ENCODE measurements around the gene MATN1.
A peak's percentile ranks its signal among the peaks of the same experiment; 100 is the strongest.
"Not testable (repeated sequence)": the region's sequence is repeated elsewhere in the genome, so short reads cannot be mapped to it uniquely, and the experiment has no call there.

The MATN1 gene

GRCh38 chr1:30695439-30695841 lies 27.9 kb downstream of the MATN1 start:
- no peak for DNase-seq (ENCODE audit: low read depth)

DNA sequence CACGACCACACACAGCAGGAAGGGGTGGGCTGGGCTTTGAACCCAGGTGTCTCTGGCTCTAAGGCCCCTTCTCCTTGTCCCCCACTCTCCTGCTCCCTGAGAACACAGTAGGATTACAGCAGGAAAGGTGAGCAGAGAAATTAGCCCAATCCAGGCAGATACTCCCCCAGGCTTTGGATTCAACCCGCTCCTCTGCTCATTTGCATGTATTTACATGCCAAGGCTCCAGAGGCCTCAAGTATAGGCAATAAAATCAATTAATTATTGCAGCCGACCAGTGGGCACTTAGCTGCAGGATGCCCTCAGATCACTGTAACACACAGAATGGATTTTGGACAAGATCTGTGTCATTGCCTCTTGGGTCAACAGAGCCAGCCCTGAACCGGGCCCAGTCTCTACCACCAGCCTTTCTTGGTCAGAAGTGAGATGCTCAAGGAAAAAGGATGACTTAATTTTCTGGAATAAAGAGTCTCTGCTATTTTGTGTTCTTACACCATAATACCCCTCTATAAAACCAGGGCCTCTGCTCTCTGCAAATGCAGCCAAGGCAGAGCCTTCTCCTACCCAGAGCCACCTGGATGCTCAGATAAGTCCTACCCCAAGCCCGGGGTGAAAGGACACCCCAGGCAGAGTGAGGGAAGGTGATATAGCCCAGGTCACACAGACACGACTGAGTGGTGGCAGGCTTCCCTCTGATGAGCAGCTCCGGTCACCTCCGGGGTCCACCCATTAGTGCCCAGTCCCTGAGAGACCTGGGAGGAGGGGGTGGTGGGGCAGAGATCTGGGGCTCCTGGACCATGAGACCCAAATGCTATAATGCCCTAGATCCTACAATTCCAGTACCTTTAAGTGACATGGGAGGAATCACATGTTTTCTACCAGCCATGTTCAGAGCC lies 28.9 kb downstream of the MATN1 start:
- no peak for DNase-seq (ENCODE audit: low read depth)

DNA sequence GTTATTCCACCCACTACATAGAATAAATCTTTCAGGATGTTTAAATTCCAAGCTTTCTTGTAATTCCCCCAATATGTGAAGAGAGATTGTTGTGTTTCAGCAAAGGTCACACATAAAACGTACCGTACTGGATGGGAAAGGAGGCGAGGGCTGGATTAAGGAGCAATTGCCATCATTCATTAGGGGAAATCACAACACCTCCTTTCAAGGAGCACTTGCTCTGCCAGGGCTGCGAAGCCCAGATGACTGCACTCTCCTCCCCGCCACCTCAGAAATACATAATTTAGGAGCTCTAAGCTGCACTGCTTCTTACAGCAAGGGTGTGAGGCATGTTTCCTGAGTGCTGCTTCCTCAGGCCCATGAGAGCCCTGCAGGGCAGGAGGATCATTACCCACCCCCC lies 29.6 kb downstream of the MATN1 start:
- no peak for DNase-seq (ENCODE audit: low read depth)

DNA sequence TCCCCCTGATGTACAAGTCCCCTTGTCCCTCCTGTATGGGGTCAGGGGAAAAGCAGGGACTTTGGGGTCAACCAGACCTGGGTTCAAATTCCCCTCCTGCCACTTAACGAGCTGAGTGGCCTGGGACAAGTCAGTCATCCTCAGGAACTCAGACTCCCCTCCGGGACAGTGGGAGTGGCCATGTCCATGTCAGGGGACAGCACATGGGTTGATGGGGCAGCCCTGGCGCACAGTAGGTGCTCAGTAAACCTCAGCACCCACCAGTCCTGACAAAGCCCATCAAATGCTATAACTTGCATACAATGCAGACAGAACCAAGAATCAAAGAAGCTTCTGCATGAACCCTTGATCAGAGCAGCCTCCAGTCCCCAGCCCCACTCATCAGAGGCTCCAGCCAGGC lies 30.0 kb downstream of the MATN1 start:
- no peak for DNase-seq (ENCODE audit: low read depth)

- DNase-seq (ENCODE audit: low read depth): no peak
Measured at GRCh38 chr1:30692948-30693301, 30.5 kb downstream of the MATN1 start.

DNA sequence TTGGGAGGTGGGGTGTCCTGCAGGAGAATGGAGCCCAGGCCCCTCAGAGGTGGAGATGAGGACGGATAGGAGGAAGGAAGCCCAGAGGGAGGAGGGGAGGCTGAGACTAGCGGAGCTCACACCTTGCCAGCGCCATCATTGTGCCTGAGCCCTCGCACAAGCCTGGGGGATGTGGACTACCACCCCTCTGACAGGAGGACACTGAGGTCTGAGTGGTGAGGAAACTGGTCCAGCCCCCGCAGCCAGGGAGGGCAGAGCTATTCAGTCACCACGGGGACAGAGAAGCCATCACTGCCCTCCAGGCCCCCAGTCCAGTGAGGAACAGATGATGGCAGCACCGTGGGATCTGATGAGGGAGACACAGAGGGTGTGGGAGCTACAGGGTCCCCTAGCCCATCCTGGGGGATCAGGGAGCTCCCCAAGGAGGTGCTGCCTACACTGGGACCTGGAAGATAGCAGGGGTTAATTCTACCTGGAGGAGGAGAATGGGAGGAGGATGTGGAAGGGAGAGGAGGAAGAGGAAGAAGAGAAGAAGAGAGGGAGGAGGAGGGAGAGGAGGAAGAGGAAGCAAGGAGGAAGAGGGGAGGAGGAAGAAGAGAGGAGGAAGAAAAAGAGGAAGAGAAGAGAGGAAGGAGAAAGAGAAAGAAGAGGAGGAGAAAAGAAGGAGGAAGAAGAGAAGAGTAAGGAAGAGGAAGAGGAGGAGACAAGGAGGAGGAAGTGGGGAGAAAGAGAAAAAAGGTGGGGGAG lies 31.0 kb downstream of the MATN1 start:
- DNase-seq (ENCODE audit: low read depth): no peak

DNA sequence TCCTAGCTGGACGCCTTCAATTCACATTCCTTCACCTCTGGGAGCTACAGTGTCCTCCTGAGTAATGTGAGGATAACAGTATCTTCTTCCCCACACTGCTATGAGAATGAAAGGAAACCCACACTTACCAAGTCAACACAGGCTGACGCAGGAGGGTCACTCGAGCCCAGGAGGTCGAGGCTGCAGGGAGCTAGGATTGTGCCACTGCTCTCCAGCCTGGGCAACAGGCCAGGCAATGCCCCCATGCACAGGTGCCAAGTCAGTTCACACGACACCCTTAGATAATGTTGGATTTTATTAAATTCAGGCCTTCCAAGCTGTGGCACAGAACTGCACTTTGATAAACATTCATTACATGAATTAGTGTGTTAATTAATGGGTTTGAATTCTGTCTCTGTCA lies 31.9 kb downstream of the MATN1 start:
- DNase-seq (ENCODE audit: low read depth): no peak

- DNase-seq (ENCODE audit: low read depth): no peak
Measured at GRCh38 chr1:30689901-30690645, 33.3 kb downstream of the MATN1 start.

DNA sequence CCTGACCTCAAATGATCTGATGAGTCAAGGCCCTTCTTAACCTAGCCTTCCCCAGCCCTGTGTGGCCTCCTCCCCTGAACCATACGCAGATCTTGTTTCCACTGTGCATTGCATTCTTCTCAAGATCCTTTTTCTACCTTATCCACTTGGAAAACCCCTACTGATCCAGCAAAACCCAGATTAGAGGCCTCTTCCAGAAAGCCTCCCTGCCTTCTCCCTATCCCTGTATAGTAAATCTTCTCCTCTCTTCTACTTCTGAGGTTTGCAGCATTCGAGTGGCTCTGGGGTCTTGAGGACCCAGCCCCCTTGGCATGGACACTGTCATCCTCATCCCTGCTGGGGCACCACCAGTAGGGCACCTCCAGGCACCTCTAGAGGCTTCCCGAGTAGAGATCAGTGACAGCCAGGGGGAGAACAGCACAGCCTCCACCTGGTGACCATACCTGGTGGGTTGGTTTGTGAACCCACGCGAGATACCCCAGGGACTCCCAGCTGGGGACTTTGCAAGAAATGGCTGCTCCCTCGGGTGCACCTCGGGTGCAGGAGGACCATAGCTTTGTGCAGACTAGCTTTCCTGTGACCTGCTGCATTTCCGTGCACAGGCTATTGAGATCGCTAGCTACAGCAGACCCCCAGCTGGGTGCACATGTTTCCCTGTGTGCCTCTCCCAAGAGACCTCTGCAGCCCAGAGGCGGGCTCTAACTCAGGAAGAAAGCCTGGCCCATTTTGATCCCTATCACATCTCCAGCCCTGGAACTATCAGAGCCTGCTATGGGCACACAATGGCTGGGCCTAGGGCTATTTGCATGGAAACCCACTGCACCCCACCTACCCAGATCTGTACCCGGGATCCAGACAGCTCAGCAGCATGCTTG lies 34.2 kb downstream of the MATN1 start:
- no peak for DNase-seq (ENCODE audit: low read depth)

DNA sequence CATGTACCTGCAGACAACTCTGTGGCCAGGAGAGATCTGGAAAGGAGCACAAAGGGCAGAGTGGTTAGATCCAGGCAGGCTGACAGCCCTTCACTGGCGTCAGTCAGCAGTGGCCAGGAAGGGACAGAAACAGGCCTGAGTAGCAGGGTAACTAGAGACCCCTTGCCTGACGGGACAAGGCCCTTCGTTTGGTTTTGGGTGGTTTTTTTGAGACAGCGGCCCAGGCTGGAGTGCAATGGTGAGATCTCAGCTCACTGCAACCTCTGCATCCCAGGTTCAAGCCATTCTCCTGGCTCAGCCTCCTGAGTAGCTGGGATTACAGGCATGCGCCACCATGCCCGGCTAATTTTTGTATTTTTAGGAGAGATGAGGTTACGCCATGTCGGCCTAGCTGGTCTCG lies 34.9 kb downstream of the MATN1 start:
- DNase-seq (ENCODE audit: low read depth): not testable (repeated sequence)

- DNase-seq (ENCODE audit: low read depth): no peak
Measured at GRCh38 chr1:30687886-30688285, 35.5 kb downstream of the MATN1 start.

DNA sequence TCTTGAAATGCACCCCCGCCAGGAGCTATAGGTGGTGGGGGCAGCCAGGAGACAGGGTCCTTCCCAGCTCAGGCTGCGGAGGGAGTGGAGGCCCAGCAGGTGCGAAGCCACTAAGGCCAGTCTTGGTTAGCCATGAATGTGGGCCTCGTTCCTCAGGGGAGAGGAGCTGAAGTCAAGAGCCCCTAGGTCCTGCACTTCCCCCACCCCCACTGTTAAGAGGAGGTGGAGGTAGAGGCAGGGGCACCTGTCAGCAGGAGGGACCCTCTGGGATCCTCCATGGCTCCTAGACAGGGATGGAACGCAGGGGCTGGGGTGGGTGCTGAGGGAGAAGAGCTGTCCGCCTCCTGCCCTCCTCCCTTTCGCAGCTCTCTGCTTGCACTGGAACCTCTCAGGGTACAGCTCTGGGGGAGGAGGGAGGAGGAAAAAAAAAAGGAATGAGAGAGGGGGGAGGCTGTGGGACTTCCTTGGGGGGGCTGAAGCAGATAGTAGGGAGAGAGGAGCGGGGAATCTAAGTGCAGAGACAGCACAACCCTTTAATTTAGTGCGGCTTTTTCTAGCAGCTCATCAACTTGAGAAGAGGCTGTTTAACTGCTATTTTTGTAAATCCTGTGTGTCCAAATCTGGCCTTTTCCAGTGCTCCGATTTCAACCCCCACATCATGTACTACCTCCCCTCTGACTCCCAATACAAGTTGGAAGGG lies 37.0 kb downstream of the MATN1 start:
- no peak for DNase-seq (ENCODE audit: low read depth)

DNA sequence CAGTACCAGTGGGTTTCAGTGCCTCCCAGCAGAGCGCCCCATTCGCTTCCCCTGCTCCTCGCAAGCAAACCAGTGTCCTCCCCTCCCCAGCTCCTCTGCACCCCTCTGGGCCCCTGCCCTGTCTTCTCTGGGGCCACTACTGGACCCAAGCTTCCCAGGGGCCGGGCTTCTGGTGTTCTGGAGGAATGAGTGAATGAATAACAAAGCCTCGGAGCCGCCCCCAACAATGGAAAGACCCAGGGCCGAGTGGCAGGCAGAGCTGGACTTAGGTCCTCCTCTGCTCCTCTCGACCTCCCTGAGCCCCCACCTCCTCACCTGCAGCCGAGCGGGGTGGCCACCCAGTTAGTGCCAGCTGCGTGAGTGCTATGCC lies 37.6 kb downstream of the MATN1 start:
- no peak for DNase-seq (ENCODE audit: low read depth)

- peak; percentile 6 for DNase-seq (ENCODE audit: low read depth)
Measured at GRCh38 chr1:30684881-30685795, 38.2 kb downstream of the MATN1 start.

- no peak for DNase-seq (ENCODE audit: low read depth)
Measured at GRCh38 chr1:30684259-30684658, 39.1 kb downstream of the MATN1 start.

- DNase-seq (ENCODE audit: low read depth): no peak
Measured at GRCh38 chr1:30683699-30684098, 39.7 kb downstream of the MATN1 start.

GRCh38 chr1:30682396-30683275 lies 40.7 kb downstream of the MATN1 start:
- no peak for DNase-seq (ENCODE audit: low read depth)

DNA sequence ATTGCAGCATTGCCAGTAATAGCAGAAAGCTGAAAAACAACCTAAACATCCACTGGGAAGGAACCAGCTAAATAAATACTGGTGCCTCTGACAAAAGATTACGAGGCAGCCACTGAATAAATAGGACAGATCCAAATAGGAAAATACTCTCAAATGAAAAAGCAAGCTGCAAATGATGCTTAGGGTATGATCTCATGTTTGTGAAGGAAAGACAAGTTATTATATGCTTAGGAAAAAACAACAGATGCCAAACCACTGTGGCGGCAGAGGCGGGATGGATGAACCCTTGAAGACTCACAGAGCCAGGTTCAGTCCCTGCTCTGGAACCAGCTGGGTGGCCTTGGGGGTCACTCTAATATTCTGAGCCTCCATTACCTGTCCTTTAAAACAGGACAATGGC lies 41.6 kb downstream of the MATN1 start:
- no peak for DNase-seq (ENCODE audit: low read depth)

DNA sequence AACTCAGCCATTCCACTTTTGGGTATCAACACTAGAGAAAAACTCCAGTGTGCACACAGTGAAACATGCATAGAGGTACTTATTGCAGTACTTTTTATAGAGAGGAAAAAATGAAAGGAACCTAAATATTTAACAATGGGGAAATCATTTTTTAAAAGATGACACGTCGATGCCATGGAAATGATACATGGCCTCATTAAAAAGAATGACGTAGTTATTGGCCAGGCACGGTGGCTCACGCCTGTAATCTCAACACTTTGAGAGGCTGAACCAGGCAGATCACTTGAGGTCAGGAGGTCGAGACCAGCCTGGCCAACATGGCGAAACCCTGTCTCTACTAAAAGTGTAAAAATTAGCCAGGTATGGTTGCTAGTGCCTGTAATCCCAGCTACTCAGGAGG lies 42.5 kb downstream of the MATN1 start:
- no peak for DNase-seq (ENCODE audit: low read depth)
